HL-60/S4 treated with retinoic acid at 250 ng/mL for 4 days and 3 days (cell line): Measurements from ENCODE around the gene CDSN.

Source experiments
- in situ Hi-C: fragments of 300-500 bp; cut with MboI; formaldehyde crosslinking; loops from 2 replicates; pipeline ENCODE4 v1.7.0; 2022; ENCODE audit warnings: low sequenced_read_pairs

Gene CDSN

GRCh38 chr6:31116661-31117385 lies 3.4 kb downstream of the CDSN start:
- in situ Hi-C loops: no loop called here

GRCh38 chr6:31115941-31116560 lies 4.2 kb downstream of the CDSN start:
- in situ Hi-C loops: no loop called here

- in situ Hi-C loops: no loop called here
Measured at GRCh38 chr6:31114970-31115849, 5.0 kb downstream of the CDSN start.

DNA sequence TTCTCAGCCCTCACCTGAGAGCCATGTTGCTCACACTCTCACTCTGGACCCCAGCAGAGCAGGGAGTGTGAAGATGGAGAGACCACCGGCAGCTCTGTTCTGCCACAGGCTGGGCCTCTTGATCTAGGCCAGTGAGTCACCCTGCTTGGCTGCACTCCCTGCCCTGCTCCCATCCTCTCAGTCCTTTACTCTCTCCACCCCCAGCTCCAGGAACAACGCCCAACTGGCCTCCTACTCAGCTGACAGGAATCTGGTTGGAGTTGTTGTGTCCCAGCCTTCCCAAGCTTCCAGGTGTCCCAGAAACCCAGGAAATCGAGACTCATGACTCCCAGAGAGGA lies 5.7 kb downstream of the CDSN start, which contains the start of gene PSORS1C1:
PSORS1C1 (plus strand) TSS at position 260 of the 338 bp plus-strand sequence. CDS start 14,833 bp downstream, outside the sequence.
- in situ Hi-C loops: no loop called here

- in situ Hi-C loops: no loop called here
Measured at GRCh38 chr6:31113861-31114540, 6.2 kb downstream of the CDSN start.

DNA sequence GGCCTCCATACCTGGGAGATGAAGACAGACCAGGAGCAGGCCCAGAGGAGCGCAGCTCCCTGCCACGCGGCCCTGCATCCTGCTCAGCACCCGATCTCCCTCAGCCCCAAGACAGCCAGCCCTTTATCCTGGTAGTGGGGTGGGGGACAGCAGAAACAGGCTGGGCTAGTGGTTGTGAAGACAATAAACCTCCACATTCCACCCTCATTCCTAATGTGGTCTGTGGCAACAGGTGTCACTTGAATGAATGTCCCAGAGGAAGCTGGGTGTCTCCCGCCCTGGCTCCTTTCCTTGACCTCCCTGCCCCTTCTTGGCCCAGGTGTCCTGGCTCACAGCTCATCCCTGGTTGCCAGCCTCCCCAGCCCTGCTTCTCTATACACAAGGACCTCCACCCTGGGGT lies 7.8 kb downstream of the CDSN start, which contains the start of gene C6orf15:
C6orf15 (minus strand) TSS at position 98 of the 400 bp plus-strand sequence; CDS start at position 78, 20 bp downstream.
- in situ Hi-C loops: no loop called here

DNA sequence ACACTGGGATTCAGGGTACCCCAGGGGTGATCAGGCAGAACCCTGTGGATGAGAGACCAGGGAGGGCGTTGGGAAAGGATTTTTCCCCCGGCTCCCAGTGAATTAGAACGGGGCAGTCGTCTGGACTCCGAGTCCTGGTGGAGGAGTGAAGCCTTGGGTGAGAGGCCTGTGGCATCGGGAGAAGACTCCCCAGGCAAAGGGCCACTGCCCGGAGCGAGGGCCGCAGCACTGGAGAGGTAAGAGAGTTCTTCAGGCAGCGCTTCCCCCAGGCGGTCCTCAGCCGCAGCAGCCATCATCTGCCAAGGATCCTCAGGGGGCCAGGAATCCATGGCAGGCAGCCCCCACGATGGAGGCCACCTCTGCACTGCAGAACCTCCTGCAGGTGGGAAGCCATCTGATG lies 8.5 kb downstream of the CDSN start:
- in situ Hi-C loops: no loop called here

GRCh38 chr6:31110825-31111582 lies 9.2 kb downstream of the CDSN start:
- in situ Hi-C loops: no loop called here

GRCh38 chr6:31107052-31107451 lies 13.2 kb downstream of the CDSN start:
- in situ Hi-C loops: no loop called here

DNA sequence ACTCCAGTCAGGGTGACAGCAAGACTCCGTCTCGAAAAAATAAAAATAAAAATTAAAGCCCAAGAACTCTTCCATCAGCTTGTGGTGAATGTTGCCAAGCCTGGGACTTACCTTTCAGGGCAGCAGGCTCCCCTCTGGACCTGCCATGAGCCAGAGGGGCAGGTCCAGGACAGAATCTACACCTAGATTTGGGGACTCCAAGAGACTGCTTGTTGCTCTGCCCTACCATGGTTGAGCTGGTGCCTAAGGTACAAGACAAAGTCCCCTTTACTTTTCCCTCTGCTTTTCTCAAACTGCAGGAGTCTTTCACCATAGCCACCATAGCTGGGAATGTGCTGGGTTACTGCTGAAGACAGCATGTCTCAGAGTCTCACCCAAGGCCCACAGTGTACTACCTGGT lies 17.1 kb downstream of the CDSN start:
- in situ Hi-C loops: no loop called here

- in situ Hi-C loops: loop anchor here (25.0 kb wide), 2 partner anchors 186 to 611 kb away; partner anchors contain the start of genes GTF2H4, HLA-E and VARS2
Measured at GRCh38 chr6:31098449-31098938, 21.8 kb downstream of the CDSN start.

GRCh38 chr6:31096656-31097055 lies 23.6 kb downstream of the CDSN start:
- in situ Hi-C loops: loop anchor here (25.0 kb wide), 2 partner anchors 184 to 609 kb away; partner anchors contain the start of genes GTF2H4, HLA-E and VARS2

DNA sequence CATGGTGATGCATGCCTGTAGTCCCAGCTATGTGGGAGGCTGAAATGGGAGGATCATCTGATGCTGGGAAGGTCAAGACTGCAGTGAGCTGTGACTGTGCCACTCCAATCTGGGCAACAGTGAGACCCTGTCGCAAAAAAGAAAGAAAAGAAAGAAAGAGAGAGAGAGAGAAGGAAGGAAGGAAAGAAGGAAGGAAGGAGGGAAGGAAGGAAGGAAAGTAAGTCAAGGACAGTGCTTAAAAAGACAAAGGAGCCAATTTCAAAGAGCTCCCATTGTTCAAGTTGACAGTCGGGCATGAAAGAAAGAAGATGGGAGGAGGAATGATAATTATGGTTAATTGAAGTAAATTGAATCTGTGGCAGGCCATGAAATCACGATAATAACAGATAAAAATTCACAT lies 24.0 kb downstream of the CDSN start:
- in situ Hi-C loops: loop anchor here (25.0 kb wide), 2 partner anchors 184 to 609 kb away; partner anchors contain the start of genes GTF2H4, HLA-E and VARS2

GRCh38 chr6:31094389-31094881 lies 25.8 kb downstream of the CDSN start:
- in situ Hi-C loops: loop anchor here (25.0 kb wide), 2 partner anchors 182 to 607 kb away; partner anchors contain the start of genes GTF2H4, HLA-E and VARS2

DNA sequence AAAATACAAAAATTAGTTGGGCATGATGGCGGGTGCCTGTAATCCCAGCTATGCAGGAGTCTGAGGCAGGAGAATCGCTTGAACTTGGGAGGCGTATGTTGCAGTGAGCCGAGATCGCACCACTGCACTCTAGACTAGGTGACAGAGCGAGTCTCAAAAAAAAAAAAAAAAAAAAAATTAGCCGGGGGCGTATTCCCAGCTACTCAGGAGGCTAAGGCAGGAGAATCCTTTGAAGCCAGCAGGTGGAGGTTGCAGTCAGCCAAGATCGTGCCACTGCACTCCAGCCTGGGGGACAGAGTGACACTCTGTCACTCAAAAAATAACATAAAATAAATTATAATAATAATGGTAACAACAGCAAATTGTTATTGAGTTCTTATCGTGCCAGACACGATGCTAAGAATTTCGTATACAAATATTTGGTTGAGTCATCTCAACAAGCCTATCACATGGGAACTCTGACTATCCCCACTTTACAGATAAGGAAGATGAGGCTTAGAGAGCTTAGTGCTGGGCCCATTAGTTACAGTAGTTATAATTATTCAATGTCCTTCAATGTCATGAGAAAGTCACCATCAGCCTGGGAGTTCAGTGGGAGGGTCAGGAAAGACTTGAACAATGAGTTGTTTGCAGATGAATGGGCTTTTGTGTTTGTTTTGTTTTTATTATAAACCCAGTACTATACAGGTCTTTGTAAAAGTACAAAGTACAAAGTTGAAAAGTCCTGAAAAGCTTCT lies 27.3 kb downstream of the CDSN start:
- in situ Hi-C loops: loop anchor here (25.0 kb wide), 2 partner anchors 181 to 606 kb away; partner anchors contain the start of genes GTF2H4, HLA-E and VARS2

- in situ Hi-C loops: loop anchor here (25.0 kb wide), 2 partner anchors 180 to 605 kb away; partner anchors contain the start of genes GTF2H4, HLA-E and VARS2
Measured at GRCh38 chr6:31092238-31092637, 28.0 kb downstream of the CDSN start.

GRCh38 chr6:31091680-31092079 lies 28.6 kb downstream of the CDSN start:
- in situ Hi-C loops: loop anchor here (25.0 kb wide), 2 partner anchors 179 to 604 kb away; partner anchors contain the start of genes GTF2H4, HLA-E and VARS2

- in situ Hi-C loops: loop anchor here (25.0 kb wide), 2 partner anchors 179 to 604 kb away; partner anchors contain the start of genes GTF2H4, HLA-E and VARS2
Measured at GRCh38 chr6:31090973-31091364, 29.3 kb downstream of the CDSN start.
